SU-DHL-6 (cell line): ENCODE results near the gene SELENOV.

ENCODE experiments used
- H2AFZ ChIP-seq: fragments of 200-600 bp; sonication (generic); 2 replicates; pipeline ENCODE4 v1.6.1; 2014; ENCODE audit warnings: low read depth, mild to moderate bottlenecking, moderate library complexity, mixed read lengths, antibody characterized with exemption, low read length; ENCODE audit not compliant: severe bottlenecking
- H3F3A ChIP-seq: fragments of 200-600 bp; shearing (Covaris generic); 2 replicates; pipeline ENCODE4 v1.6.0; 2016; ENCODE audit warnings: antibody characterized with exemption, mild to moderate bottlenecking; ENCODE audit not compliant: insufficient read depth
- H3K27ac ChIP-seq: fragments of 200-600 bp; sonication (generic); 2 replicates; pipeline ENCODE4 v1.5.1; 2016; ENCODE audit warnings: low read depth, mild to moderate bottlenecking, low read length, moderate library complexity, mixed read lengths
- H3K27me3 ChIP-seq: fragments of 200-600 bp; sonication (generic), shearing (Covaris generic); 2 replicates; pipeline ENCODE4 v1.6.0; 2014; ENCODE audit warnings: mild to moderate bottlenecking, low read length
- H3K36me3 ChIP-seq: fragments of 200-600 bp; sonication (generic); 2 replicates; pipeline ENCODE4 v1.6.1; 2014; ENCODE audit warnings: mild to moderate bottlenecking, low read length, mixed read lengths
- H3K4me2 ChIP-seq: fragments of 300-600, 200-600 bp; shearing (Covaris generic), sonication (generic); 2 replicates; pipeline ENCODE4 v1.6.0; 2014; ENCODE audit warnings: low read length, low read depth, mild to moderate bottlenecking; ENCODE audit not compliant: poor library complexity, severe bottlenecking
- H3K4me3 ChIP-seq: fragments of 200-600 bp; sonication (generic); 2 replicates; pipeline ENCODE4 v1.5.1; 2014; ENCODE audit warnings: antibody characterized with exemption, low read length, mild to moderate bottlenecking, mixed read lengths; ENCODE audit not compliant: insufficient read depth, poor library complexity, severe bottlenecking
- H3K79me2 ChIP-seq: fragments of 200-600 bp; sonication (generic); 2 replicates; pipeline ENCODE4 v1.6.1; 2014; ENCODE audit warnings: mild to moderate bottlenecking, low read length, moderate library complexity; ENCODE audit not compliant: insufficient read depth
- H3K9ac ChIP-seq: fragments of 200-600 bp; sonication (generic); 2 replicates; pipeline ENCODE4 v1.7.0; 2014; ENCODE audit warnings: mild to moderate bottlenecking, low read length
- H3K9me2 ChIP-seq: fragments of 200-600 bp; sonication (generic); replicated peaks from 2 replicates; pipeline ENCODE4 v1.6.1; 2014; ENCODE audit warnings: low read length; ENCODE audit not compliant: insufficient read depth
- H3K9me3 ChIP-seq: fragments of 200-600 bp; sonication (generic); 2 replicates; pipeline ENCODE4 v1.6.1; 2014; ENCODE audit warnings: low read length, mixed read lengths; ENCODE audit not compliant: insufficient read depth
- H4K20me1 ChIP-seq: fragments of 200-600 bp; sonication (generic); 2 replicates; pipeline ENCODE4 v1.6.1; 2014; ENCODE audit warnings: low read depth, mild to moderate bottlenecking, antibody characterized with exemption, low read length, moderate library complexity, mixed read lengths
- EZH2phosphoT487 ChIP-seq: fragments of 200-600 bp; sonication (generic), shearing (Covaris generic); conservative IDR thresholded peaks from 2 replicates; pipeline ENCODE4 v1.6.1; 2018; ENCODE audit warnings: mild to moderate bottlenecking, antibody characterized with exemption, low read length, moderate library complexity, mixed read lengths
- TF ChIP-seq, protein P1 (sequence below): fragments of 200-600 bp; sonication (generic); IDR thresholded peaks from one replicate; pipeline ENCODE4 v1.5.1; 2017; ENCODE audit warnings: antibody characterized with exemption, mild to moderate bottlenecking, low read length, moderate library complexity; ENCODE audit not compliant: insufficient read depth, poor library complexity, severe bottlenecking

SELENOV gene

GRCh38 chr19:39508629-39509028, 6.3 kb upstream of the SELENOV start:
- Histone ChIP-seq H3K27ac (no peak overlapping the region), H4K20me1 (no peaks in the 10 kb centered on the region), H3K79me2 (no peaks in the 10 kb centered on the region), H3K4me3 (no peak overlapping the region), H3K4me2 (no peak overlapping the region), H3K27me3 (no peaks in the 10 kb centered on the region), H3K9me2 (no peaks in the 10 kb centered on the region), H2AFZ (no peak overlapping the region), H3K9me3 (no peaks in the 10 kb centered on the region), H3K9ac (no peak overlapping the region), H3F3A (no peaks in the 10 kb centered on the region), H3K36me3 (no peaks in the 10 kb centered on the region)
- TF ChIP-seq, protein P1, sequence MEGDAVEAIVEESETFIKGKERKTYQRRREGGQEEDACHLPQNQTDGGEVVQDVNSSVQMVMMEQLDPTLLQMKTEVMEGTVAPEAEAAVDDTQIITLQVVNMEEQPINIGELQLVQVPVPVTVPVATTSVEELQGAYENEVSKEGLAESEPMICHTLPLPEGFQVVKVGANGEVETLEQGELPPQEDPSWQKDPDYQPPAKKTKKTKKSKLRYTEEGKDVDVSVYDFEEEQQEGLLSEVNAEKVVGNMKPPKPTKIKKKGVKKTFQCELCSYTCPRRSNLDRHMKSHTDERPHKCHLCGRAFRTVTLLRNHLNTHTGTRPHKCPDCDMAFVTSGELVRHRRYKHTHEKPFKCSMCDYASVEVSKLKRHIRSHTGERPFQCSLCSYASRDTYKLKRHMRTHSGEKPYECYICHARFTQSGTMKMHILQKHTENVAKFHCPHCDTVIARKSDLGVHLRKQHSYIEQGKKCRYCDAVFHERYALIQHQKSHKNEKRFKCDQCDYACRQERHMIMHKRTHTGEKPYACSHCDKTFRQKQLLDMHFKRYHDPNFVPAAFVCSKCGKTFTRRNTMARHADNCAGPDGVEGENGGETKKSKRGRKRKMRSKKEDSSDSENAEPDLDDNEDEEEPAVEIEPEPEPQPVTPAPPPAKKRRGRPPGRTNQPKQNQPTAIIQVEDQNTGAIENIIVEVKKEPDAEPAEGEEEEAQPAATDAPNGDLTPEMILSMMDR: no peak
- no peak for TF ChIP-seq EZH2phosphoT487

DNA sequence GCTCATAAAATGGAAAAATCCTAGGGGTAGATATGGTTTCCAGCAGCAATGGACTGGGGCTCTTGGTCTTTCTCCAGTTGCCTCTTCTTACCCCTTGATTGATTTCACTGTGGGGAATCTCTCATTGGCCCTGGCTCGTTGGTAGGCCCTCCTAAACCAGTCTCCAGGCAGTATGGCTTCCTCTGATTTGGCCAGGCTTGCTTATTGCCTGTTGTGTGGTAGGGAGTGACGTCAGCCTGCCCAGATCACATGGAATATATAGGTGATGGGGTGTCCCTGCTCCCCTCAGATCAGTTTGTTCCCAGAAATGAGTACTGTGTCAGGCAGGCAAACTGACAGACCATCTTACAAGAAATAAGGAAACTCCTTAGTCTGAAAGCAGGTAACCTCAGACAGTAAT, 5.7 kb upstream of the SELENOV start:
- Histone ChIP-seq H3F3A (no peaks in the 10 kb centered on the region), H3K36me3 (no peaks in the 10 kb centered on the region), H3K4me2 (no peak overlapping the region), H3K27ac (no peak overlapping the region), H2AFZ (no peak overlapping the region), H3K4me3 (no peak overlapping the region), H4K20me1 (no peaks in the 10 kb centered on the region), H3K9ac (no peak overlapping the region), H3K27me3 (no peaks in the 10 kb centered on the region), H3K9me2 (no peaks in the 10 kb centered on the region), H3K9me3 (no peaks in the 10 kb centered on the region), H3K79me2 (no peaks in the 10 kb centered on the region)
- TF ChIP-seq, protein P1: no peak
- TF ChIP-seq EZH2phosphoT487: no peak

- Histone ChIP-seq H3K79me2 (no peaks in the 10 kb centered on the region), H2AFZ (no peak overlapping the region), H4K20me1 (no peaks in the 10 kb centered on the region), H3K27me3 (no peaks in the 10 kb centered on the region), H3K9me2 (no peaks in the 10 kb centered on the region), H3F3A (no peaks in the 10 kb centered on the region), H3K36me3 (no peaks in the 10 kb centered on the region), H3K9me3 (no peaks in the 10 kb centered on the region), H3K4me2 (no peak overlapping the region), H3K9ac (no peak overlapping the region), H3K4me3 (no peak overlapping the region), H3K27ac (no peak overlapping the region)
- no peak for TF ChIP-seq EZH2phosphoT487
- TF ChIP-seq, protein P1: no peak
Observed at GRCh38 chr19:39512988-39513387, 2.0 kb upstream of the SELENOV start.
